GM12872 (cell line): ENCODE data around the gene PHYHD1.

ENCODE experiments used
- CTCF ChIP-seq: IDR thresholded peaks from 3 replicates; pipeline ENCODE4 v1.5.1; 2011; ENCODE audit warnings: low read depth, mild to moderate bottlenecking, low read length, moderate library complexity; ENCODE audit not compliant: insufficient read depth

The PHYHD1 gene

GRCh38 chr9:128943832-128944620 lies 23.2 kb downstream of the PHYHD1 start:
- no peak for TF ChIP-seq CTCF

- TF ChIP-seq CTCF: no peak
Observed at GRCh38 chr9:128945798-128946501, 25.2 kb downstream of the PHYHD1 start.

GRCh38 chr9:128946571-128947276 lies 25.9 kb downstream of the PHYHD1 start:
- no peak for TF ChIP-seq CTCF

GRCh38 chr9:128947277-128947526 lies 26.4 kb downstream of the PHYHD1 start:
- no peak for TF ChIP-seq CTCF

- TF ChIP-seq CTCF: no peak
Observed at GRCh38 chr9:128947527-128948301, 26.9 kb downstream of the PHYHD1 start, which contains the start of the genes DOLK and NUP188. TSS of gene DOLK (minus strand) at chr9:128947603. CDS start at chr9:128947303, 300 bp downstream. TSS of gene NUP188 (plus strand) at chr9:128947699. CDS start at chr9:128947720, 21 bp downstream.

- no peak for TF ChIP-seq CTCF
Observed at GRCh38 chr9:128969491-128969890, 48.7 kb downstream of the PHYHD1 start.
